Spleen (tissue), 7 donors: Measurements from ENCODE around the gene ZNF697.

Experiments
- POLR2A ChIP-seq, 3 donors: fragments of 450-650 bp; IDR thresholded peaks; one replicate each; pipeline ENCODE4 v1.5.1; 2017; ENCODE audit warnings: antibody characterized with exemption in 3 of 3, mild to moderate bottlenecking in 1 of 3
- POLR2AphosphoS5 ChIP-seq, 3 donors: sonication (generic); formaldehyde crosslinking; IDR thresholded peaks; one replicate each; pipeline ENCODE4 v1.5.1; 2017; ENCODE audit warnings: antibody characterized with exemption in 3 of 3
- TF ChIP-seq, protein P1 (sequence below), 11 experiments: fragments of 200-600 bp in 7 of 11; fragments of 450-650 bp in 4 of 11; sonication (generic) in 4 of 11; IDR thresholded peaks in 8 of 11; conservative IDR thresholded peaks in 3 of 11; 1 replicate in 7 of 11; 2 replicates in 4 of 11; pipeline versions ENCODE4 v1.4.0 to v1.8.0; 2016 to 2021; ENCODE audit warnings: antibody characterized with exemption in 11 of 11, inconsistent platforms in 4 of 11, mild to moderate bottlenecking in 1 of 11
- donor health status: DM: no; HTN: no; CAD: no; lungs with moderate emphysema.
- donor health status: DM: no; HTN: no; CAD: no.
- donor health status: DM: no; HTN: no; CAD: no.

GRCh38 chr1:119595168-119595567 lies 52.9 kb downstream of the ZNF697 start:
- TF ChIP-seq, protein P1, sequence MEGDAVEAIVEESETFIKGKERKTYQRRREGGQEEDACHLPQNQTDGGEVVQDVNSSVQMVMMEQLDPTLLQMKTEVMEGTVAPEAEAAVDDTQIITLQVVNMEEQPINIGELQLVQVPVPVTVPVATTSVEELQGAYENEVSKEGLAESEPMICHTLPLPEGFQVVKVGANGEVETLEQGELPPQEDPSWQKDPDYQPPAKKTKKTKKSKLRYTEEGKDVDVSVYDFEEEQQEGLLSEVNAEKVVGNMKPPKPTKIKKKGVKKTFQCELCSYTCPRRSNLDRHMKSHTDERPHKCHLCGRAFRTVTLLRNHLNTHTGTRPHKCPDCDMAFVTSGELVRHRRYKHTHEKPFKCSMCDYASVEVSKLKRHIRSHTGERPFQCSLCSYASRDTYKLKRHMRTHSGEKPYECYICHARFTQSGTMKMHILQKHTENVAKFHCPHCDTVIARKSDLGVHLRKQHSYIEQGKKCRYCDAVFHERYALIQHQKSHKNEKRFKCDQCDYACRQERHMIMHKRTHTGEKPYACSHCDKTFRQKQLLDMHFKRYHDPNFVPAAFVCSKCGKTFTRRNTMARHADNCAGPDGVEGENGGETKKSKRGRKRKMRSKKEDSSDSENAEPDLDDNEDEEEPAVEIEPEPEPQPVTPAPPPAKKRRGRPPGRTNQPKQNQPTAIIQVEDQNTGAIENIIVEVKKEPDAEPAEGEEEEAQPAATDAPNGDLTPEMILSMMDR (IDR thresholded peaks at IDR 0.05 in 8 of 11, conservative IDR thresholded peaks at IDR 0.05 in 3 of 11) = no peak
- TF ChIP-seq POLR2A (IDR thresholded peaks at IDR 0.05) = no peak
- TF ChIP-seq POLR2AphosphoS5 (IDR thresholded peaks at IDR 0.05) = no peak
